ENCODE measurements around the gene DLL4.
"Not testable (repeated sequence)": the region's sequence is repeated elsewhere in the genome, so short reads cannot be mapped to it uniquely, and the experiment has no call there.

DNA sequence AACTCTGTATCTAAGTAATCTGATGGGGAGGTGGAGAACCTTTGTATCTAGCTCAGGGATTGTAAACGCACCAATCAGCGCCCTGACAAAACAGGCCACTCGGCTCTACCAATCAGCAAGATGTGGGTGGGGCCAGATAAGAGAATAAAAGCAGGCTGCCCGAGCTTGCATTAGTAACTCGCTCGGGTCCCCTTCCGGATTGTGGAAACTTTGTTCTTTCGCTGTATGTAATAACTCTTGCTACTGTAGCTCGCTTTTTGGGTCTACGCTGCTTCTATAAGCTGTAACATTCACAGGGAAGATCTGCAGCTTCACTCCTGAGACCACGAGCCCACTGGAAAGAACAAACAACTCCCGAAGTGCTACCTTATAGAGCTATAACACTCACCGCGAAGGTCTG lies 33.2 kb downstream of the DLL4 start:
- not testable (repeated sequence) for TF ChIP-seq POLR2A, CTCF (IDR thresholded peaks at IDR 0.05)

All from heart left ventricle (tissue), 13 donors.